GM23338 (cell line): ENCODE data around the gene PARP12. TPM values are rescaled to one million over a fixed set of nuclear protein-coding genes. Genes with fewer than 3 reads are reported as not detected.

Source experiments
- ATAC-seq: fragments of 200-7000 bp; cut with Tn5 transposase; 3 replicates; pipeline ENCODE4 v1.9.1; 2020
- DNase-seq: peaks from one replicate; pipeline ENCODE4 v3.0.0-alpha.2; 2015; ENCODE audit warnings: low spot score
- H2AFZ ChIP-seq: fragments of 200-600 bp; sonication (generic); 2 replicates; pipeline ENCODE4 v1.8.0; 2016; ENCODE audit warnings: antibody characterized with exemption, mild to moderate bottlenecking, moderate library complexity
- H3F3A ChIP-seq: fragments of 200-600 bp; sonication (generic); replicated peaks from 2 replicates; pipeline ENCODE4 v1.8.0; 2017; ENCODE audit warnings: antibody characterized with exemption, mixed run types, low read depth
- H3K27ac ChIP-seq: fragments of 200-600 bp; sonication (generic); 2 replicates; pipeline ENCODE4 v1.6.1; 2016; ENCODE audit warnings: low read depth
- H3K27me3 ChIP-seq: fragments of 200-600 bp; sonication (generic); 2 replicates; pipeline ENCODE4 v1.8.0; 2016; ENCODE audit warnings: mild to moderate bottlenecking, mixed run types, moderate library complexity; ENCODE audit not compliant: insufficient read depth
- H3K36me3 ChIP-seq: fragments of 200-600 bp; sonication (generic); 2 replicates; pipeline ENCODE4 v1.8.0; 2016; ENCODE audit warnings: mild to moderate bottlenecking; ENCODE audit not compliant: insufficient read depth
- H3K4me1 ChIP-seq: fragments of 200-600 bp; sonication (generic); 2 replicates; pipeline ENCODE4 v1.8.0; 2016; ENCODE audit warnings: mild to moderate bottlenecking, moderate library complexity; ENCODE audit not compliant: insufficient read depth
- H3K4me2 ChIP-seq: fragments of 200-600 bp; sonication (generic); 2 replicates; pipeline ENCODE4 v1.7.1; 2017; ENCODE audit warnings: mixed run types
- H3K4me3 ChIP-seq: fragments of 200-600 bp; sonication (generic); 2 replicates; pipeline ENCODE4 v1.6.1; 2016; ENCODE audit warnings: mixed run types
- H3K79me2 ChIP-seq: fragments of 200-600 bp; sonication (generic); replicated peaks from 2 replicates; pipeline ENCODE4 v1.8.0; 2017; ENCODE audit warnings: mild to moderate bottlenecking; ENCODE audit not compliant: insufficient read depth
- H3K9me2 ChIP-seq: fragments of 200-600 bp; sonication (generic); 2 replicates; pipeline ENCODE4 v1.8.0; 2017; ENCODE audit not compliant: insufficient read depth
- H4K20me1 ChIP-seq: fragments of 200-600 bp; sonication (generic); replicated peaks from 2 replicates; pipeline ENCODE4 v1.8.0; 2017; ENCODE audit warnings: mild to moderate bottlenecking; ENCODE audit not compliant: insufficient read depth
- H3K27ac Mint-ChIP-seq: 2 replicates; pipeline ENCODE4 v1.8.0; 2020; ENCODE audit warnings: inconsistent platforms, mild to moderate bottlenecking, moderate library complexity, mixed read lengths
- H3K27me3 Mint-ChIP-seq: 3 replicates; pipeline ENCODE4 v1.8.0; 2022; ENCODE audit warnings: low read depth, mild to moderate bottlenecking, moderate library complexity, mixed read lengths, inconsistent platforms; ENCODE audit not compliant: insufficient read depth, poor library complexity
- H3K36me3 Mint-ChIP-seq: 3 replicates; pipeline ENCODE4 v1.8.0; 2021; ENCODE audit warnings: low read depth, mild to moderate bottlenecking, inconsistent platforms, moderate library complexity, mixed read lengths
- H3K4me1 Mint-ChIP-seq: 3 replicates; pipeline ENCODE4 v1.8.0; 2020; ENCODE audit warnings: mild to moderate bottlenecking, inconsistent platforms, mixed read lengths
- H3K4me3 Mint-ChIP-seq: 3 replicates; pipeline ENCODE4 v1.8.0; 2021; ENCODE audit warnings: moderate library complexity, mild to moderate bottlenecking, inconsistent platforms, mixed read lengths
- H3K9me3 Mint-ChIP-seq: 3 replicates; pipeline ENCODE4 v1.8.0; 2020; ENCODE audit warnings: moderate library complexity, mild to moderate bottlenecking, inconsistent platforms, mixed read lengths
- CREB1 ChIP-seq: fragments of 250-450 bp; sonication (Bioruptor Pico); IDR thresholded peaks from 2 replicates; pipeline ENCODE4 v1.5.0; 2020; ENCODE audit warnings: low read depth, mild to moderate bottlenecking, moderate library complexity
- EZH2 ChIP-seq: fragments of 200-600 bp; sonication (generic); IDR thresholded peaks from one replicate; pipeline ENCODE4 v1.8.0; 2017; ENCODE audit warnings: antibody characterized with exemption, mild to moderate bottlenecking, low read depth; ENCODE audit not compliant: unreplicated experiment
- EZH2phosphoT487 ChIP-seq: fragments of 200-600 bp; sonication (generic); IDR thresholded peaks from one replicate; pipeline ENCODE4 v1.8.1; 2018; ENCODE audit warnings: antibody characterized with exemption; ENCODE audit not compliant: unreplicated experiment
- JUNB ChIP-seq: IDR thresholded peaks from one replicate; pipeline ENCODE4 v1.6.1; 2016; ENCODE audit warnings: antibody characterized with exemption; ENCODE audit not compliant: unreplicated experiment
- POLR2AphosphoS5 ChIP-seq: IDR thresholded peaks from 2 replicates; pipeline ENCODE4 v1.6.1; 2016; ENCODE audit warnings: antibody characterized with exemption, low read depth
- STAT1 ChIP-seq: IDR thresholded peaks from one replicate; pipeline ENCODE4 v1.6.1; 2016; ENCODE audit warnings: antibody characterized with exemption; ENCODE audit not compliant: unreplicated experiment
- ZNF114 ChIP-seq: fragments of 250-450 bp; sonication (Bioruptor Pico); IDR thresholded peaks from 2 replicates; pipeline ENCODE4 v1.5.0; 2020; ENCODE audit warnings: mild to moderate bottlenecking, moderate library complexity
- ZNF331 ChIP-seq: fragments of 250-450 bp; sonication (Bioruptor Pico); IDR thresholded peaks from 2 replicates; pipeline ENCODE4 v1.5.0; 2020; ENCODE audit warnings: low read depth, mild to moderate bottlenecking, moderate library complexity
- polyA plus RNA-seq: library from polyadenylated mRNA; unstranded; fragments of >200 nt; fragmentation: Nextera tagmentation; extraction: Ambion mirVana; gene quantifications from 2 replicates; pipeline ENCODE4 v1.2.1, GENCODE V29; 2016
- total RNA-seq: library from RNA; depleted of rRNA; stranded (reverse); fragments of >200 nt; shearing (Covaris generic); gene quantifications from 2 replicates; pipeline ENCODE4 v1.2.3, GENCODE V29; 2014
- TF ChIP-seq, protein P1 (sequence below): IDR thresholded peaks from 2 replicates; pipeline ENCODE4 v1.6.1; 2016; ENCODE audit warnings: antibody characterized with exemption
- TF ChIP-seq, protein P2 (sequence below): IDR thresholded peaks from one replicate; pipeline ENCODE4 v1.6.1; 2018; ENCODE audit warnings: antibody characterized with exemption; ENCODE audit not compliant: unreplicated experiment
- TF ChIP-seq, protein P3 (sequence below): fragments of 250-450 bp; sonication (Bioruptor Pico); IDR thresholded peaks from 2 replicates; pipeline ENCODE4 v1.5.0; 2020; ENCODE audit warnings: mild to moderate bottlenecking, moderate library complexity
- TF ChIP-seq, protein P4 (sequence below), 2 experiments: fragments of 200-600 bp in 1 of 2; sonication (generic) in 1 of 2; conservative IDR thresholded peaks; 2 replicates each; pipeline versions ENCODE4 v1.5.1 to v1.6.1; 2016 to 2017; ENCODE audit warnings: antibody characterized with exemption in 2 of 2, low read depth in 2 of 2, mild to moderate bottlenecking in 2 of 2, moderate library complexity in 1 of 2

PARP12 gene
- total and polyA plus RNA-seq, 2 experiments from 2014 or later, result 2.7 to 10.3 TPM

DNA sequence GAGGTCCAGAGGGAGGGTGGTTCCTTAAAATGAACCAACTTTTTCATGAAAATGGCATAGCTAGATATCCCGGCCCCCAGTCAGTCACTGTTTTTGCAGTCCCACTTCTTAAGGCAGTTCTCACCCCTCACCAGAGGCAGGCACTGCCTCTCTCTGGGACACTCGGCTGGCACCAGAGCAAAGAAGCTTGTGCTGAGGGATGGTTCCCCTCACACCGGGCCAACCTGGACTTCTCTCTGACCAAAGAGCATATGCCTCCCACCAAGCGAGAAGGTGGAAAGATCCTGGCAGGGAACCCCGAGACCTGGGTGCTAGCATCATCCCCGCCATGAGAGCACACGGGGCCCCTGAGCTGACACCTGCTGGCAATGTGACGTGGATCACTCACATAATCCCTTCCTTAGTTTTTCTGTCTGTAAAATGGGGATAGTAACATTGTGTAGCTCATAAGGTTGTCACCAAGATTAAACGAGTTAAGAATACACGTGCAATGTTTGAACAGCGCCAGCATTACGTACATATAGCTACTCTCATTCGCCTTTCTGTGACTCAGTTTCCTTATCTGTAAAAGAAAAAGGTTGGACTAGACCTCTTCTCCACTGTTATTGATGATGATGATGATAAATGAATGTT lies 88.5 kb downstream of the PARP12 start:
- Histone ChIP-seq H3K9me2 (no peaks in the 10 kb centered on the region), H3K79me2 (no peaks in the 10 kb centered on the region), H3K4me3 (no peak overlapping the region), H3K27ac (no peak overlapping the region), H3F3A (peaks cover 13% of the 10 kb centered on the region; the same call in 1 of the 2 replicates), H2AFZ (no peak overlapping the region), H3K27me3 (no peaks in the 10 kb centered on the region), H3K4me2 (peak overlapping the region; percentile 68), H4K20me1 (no peaks in the 10 kb centered on the region), H3K36me3 (no peaks in the 10 kb centered on the region), H3K4me1 (peaks cover 53% of the 10 kb centered on the region)
- Mint-ChIP-seq H3K4me3 (no peak overlapping the region), H3K4me1 (peaks cover 71% of the 10 kb centered on the region), H3K27me3 (peaks cover 6% of the 10 kb centered on the region), H3K36me3 (no peaks in the 10 kb centered on the region; the same call in 2 of the 3 replicates), H3K9me3 (no peaks in the 10 kb centered on the region), H3K27ac (no peak overlapping the region)
- no peak for TF ChIP-seq EZH2
- TF ChIP-seq, protein P1, sequence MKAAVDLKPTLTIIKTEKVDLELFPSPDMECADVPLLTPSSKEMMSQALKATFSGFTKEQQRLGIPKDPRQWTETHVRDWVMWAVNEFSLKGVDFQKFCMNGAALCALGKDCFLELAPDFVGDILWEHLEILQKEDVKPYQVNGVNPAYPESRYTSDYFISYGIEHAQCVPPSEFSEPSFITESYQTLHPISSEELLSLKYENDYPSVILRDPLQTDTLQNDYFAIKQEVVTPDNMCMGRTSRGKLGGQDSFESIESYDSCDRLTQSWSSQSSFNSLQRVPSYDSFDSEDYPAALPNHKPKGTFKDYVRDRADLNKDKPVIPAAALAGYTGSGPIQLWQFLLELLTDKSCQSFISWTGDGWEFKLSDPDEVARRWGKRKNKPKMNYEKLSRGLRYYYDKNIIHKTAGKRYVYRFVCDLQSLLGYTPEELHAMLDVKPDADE, result no peak
- no peak for TF ChIP-seq STAT1
- TF ChIP-seq, protein P2, sequence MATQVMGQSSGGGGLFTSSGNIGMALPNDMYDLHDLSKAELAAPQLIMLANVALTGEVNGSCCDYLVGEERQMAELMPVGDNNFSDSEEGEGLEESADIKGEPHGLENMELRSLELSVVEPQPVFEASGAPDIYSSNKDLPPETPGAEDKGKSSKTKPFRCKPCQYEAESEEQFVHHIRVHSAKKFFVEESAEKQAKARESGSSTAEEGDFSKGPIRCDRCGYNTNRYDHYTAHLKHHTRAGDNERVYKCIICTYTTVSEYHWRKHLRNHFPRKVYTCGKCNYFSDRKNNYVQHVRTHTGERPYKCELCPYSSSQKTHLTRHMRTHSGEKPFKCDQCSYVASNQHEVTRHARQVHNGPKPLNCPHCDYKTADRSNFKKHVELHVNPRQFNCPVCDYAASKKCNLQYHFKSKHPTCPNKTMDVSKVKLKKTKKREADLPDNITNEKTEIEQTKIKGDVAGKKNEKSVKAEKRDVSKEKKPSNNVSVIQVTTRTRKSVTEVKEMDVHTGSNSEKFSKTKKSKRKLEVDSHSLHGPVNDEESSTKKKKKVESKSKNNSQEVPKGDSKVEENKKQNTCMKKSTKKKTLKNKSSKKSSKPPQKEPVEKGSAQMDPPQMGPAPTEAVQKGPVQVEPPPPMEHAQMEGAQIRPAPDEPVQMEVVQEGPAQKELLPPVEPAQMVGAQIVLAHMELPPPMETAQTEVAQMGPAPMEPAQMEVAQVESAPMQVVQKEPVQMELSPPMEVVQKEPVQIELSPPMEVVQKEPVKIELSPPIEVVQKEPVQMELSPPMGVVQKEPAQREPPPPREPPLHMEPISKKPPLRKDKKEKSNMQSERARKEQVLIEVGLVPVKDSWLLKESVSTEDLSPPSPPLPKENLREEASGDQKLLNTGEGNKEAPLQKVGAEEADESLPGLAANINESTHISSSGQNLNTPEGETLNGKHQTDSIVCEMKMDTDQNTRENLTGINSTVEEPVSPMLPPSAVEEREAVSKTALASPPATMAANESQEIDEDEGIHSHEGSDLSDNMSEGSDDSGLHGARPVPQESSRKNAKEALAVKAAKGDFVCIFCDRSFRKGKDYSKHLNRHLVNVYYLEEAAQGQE, result no peak
- TF ChIP-seq POLR2AphosphoS5, result no peak
- TF ChIP-seq, protein P3, sequence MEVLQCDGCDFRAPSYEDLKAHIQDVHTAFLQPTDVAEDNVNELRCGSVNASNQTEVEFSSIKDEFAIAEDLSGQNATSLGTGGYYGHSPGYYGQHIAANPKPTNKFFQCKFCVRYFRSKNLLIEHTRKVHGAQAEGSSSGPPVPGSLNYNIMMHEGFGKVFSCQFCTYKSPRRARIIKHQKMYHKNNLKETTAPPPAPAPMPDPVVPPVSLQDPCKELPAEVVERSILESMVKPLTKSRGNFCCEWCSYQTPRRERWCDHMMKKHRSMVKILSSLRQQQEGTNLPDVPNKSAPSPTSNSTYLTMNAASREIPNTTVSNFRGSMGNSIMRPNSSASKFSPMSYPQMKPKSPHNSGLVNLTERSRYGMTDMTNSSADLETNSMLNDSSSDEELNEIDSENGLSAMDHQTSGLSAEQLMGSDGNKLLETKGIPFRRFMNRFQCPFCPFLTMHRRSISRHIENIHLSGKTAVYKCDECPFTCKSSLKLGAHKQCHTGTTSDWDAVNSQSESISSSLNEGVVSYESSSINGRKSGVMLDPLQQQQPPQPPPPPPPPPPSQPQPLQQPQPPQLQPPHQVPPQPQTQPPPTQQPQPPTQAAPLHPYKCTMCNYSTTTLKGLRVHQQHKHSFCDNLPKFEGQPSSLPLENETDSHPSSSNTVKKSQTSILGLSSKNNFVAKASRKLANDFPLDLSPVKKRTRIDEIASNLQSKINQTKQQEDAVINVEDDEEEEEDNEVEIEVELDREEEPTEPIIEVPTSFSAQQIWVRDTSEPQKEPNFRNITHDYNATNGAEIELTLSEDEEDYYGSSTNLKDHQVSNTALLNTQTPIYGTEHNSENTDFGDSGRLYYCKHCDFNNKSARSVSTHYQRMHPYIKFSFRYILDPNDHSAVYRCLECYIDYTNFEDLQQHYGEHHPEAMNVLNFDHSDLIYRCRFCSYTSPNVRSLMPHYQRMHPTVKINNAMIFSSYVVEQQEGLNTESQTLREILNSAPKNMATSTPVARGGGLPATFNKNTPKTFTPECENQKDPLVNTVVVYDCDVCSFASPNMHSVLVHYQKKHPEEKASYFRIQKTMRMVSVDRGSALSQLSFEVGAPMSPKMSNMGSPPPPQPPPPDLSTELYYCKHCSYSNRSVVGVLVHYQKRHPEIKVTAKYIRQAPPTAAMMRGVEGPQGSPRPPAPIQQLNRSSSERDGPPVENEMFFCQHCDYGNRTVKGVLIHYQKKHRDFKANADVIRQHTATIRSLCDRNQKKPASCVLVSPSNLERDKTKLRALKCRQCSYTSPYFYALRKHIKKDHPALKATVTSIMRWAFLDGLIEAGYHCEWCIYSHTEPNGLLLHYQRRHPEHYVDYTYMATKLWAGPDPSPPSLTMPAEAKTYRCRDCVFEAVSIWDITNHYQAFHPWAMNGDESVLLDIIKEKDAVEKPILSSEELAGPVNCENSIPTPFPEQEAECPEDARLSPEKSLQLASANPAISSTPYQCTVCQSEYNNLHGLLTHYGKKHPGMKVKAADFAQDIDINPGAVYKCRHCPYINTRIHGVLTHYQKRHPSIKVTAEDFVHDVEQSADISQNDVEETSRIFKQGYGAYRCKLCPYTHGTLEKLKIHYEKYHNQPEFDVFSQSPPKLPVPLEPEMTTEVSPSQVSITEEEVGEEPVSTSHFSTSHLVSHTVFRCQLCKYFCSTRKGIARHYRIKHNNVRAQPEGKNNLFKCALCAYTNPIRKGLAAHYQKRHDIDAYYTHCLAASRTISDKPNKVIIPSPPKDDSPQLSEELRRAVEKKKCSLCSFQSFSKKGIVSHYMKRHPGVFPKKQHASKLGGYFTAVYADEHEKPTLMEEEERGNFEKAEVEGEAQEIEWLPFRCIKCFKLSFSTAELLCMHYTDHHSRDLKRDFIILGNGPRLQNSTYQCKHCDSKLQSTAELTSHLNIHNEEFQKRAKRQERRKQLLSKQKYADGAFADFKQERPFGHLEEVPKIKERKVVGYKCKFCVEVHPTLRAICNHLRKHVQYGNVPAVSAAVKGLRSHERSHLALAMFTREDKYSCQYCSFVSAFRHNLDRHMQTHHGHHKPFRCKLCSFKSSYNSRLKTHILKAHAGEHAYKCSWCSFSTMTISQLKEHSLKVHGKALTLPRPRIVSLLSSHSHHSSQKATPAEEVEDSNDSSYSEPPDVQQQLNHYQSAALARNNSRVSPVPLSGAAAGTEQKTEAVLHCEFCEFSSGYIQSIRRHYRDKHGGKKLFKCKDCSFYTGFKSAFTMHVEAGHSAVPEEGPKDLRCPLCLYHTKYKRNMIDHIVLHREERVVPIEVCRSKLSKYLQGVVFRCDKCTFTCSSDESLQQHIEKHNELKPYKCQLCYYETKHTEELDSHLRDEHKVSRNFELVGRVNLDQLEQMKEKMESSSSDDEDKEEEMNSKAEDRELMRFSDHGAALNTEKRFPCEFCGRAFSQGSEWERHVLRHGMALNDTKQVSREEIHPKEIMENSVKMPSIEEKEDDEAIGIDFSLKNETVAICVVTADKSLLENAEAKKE (CRISPR knock-in tag), result no peak
- TF ChIP-seq ZNF331 (CRISPR knock-in tag), result no peak
- TF ChIP-seq, protein P4, sequence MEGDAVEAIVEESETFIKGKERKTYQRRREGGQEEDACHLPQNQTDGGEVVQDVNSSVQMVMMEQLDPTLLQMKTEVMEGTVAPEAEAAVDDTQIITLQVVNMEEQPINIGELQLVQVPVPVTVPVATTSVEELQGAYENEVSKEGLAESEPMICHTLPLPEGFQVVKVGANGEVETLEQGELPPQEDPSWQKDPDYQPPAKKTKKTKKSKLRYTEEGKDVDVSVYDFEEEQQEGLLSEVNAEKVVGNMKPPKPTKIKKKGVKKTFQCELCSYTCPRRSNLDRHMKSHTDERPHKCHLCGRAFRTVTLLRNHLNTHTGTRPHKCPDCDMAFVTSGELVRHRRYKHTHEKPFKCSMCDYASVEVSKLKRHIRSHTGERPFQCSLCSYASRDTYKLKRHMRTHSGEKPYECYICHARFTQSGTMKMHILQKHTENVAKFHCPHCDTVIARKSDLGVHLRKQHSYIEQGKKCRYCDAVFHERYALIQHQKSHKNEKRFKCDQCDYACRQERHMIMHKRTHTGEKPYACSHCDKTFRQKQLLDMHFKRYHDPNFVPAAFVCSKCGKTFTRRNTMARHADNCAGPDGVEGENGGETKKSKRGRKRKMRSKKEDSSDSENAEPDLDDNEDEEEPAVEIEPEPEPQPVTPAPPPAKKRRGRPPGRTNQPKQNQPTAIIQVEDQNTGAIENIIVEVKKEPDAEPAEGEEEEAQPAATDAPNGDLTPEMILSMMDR (conservative IDR thresholded peaks at IDR 0.05; ENCODE audit: low read depth in 2 of 2), result no peak
- TF ChIP-seq ZNF114 (CRISPR knock-in tag), result no peak
- no peak for TF ChIP-seq EZH2phosphoT487
- TF ChIP-seq CREB1, result no peak
- no peak for TF ChIP-seq JUNB
- peak; percentile 7; the same call in 1 of the 3 replicates for ATAC-seq
- no peak for DNase-seq
